HepG2 (cell line): Measurements from ENCODE around the gene CR1. TPM values are rescaled to one million over a fixed set of nuclear protein-coding genes. Genes with fewer than 3 reads are reported as not detected.

ENCODE experiments used
- ATAC-seq: fragments of 200-7000 bp; cut with Tn5 transposase; 3 replicates; pipeline ENCODE4 v1.9.1; 2020; ENCODE audit warnings: mild to moderate bottlenecking, moderate library complexity
- BruUV-seq: library from RNA; stranded (reverse); fragments of 400-500 nt; replicated peaks from 2 replicates; lab custom pipeline; 2021; lab: Mats Ljungman, UMichigan
- CTCF ChIA-PET: fragments of 300-600 bp; formaldehyde crosslinking; extraction: SDS; loops from one replicate; lab custom pipeline; 2021; ENCODE audit warnings: low total read pairs, inconsistent platforms, low intra/inter-chr PET ratio; lab: Yijun Ruan, JAX
- POLR2A ChIA-PET: fragments of 350-600 bp; sonication (Branson Sonifier 250); formaldehyde crosslinking; loops from one replicate; lab custom pipeline; 2020; ENCODE audit warnings: antibody characterized with exemption, inconsistent platforms; lab: Yijun Ruan, JAX
- DNase-seq: peaks from one replicate; pipeline ENCODE4 v3.0.0-alpha.2; 2015; ENCODE audit warnings: low spot score
- FAIRE-seq: peaks from 3 replicates; lab custom pipeline; 2011; peaks lifted over from hg19 to GRCh38; lab: Jason Lieb, UNC
- H2AFZ ChIP-seq: one replicate; pipeline ENCODE4 v1.6.1; 2011; ENCODE audit warnings: low read length, inconsistent platforms
- H3K27ac ChIP-seq: fragments of 300-600 bp; 3 replicates; pipeline ENCODE4 v1.8.0; 2011; ENCODE audit warnings: mixed run types, mild to moderate bottlenecking, mixed read lengths, low read length, inconsistent platforms; ENCODE audit not compliant: insufficient read depth; ENCODE audit errors: extremely low read length
- H3K27me3 ChIP-seq, 2 experiments: fragments of 200-600 bp in 1 of 2; 2 replicates in 1 of 2; 3 replicates in 1 of 2; pipeline versions ENCODE4 v1.6.0 to v1.8.0; 2011; ENCODE audit warnings: low read length in 2 of 2, mild to moderate bottlenecking in 2 of 2, moderate library complexity in 2 of 2, inconsistent platforms in 1 of 2; ENCODE audit not compliant: insufficient read depth in 2 of 2, control insufficient read depth in 1 of 2
- H3K36me3 ChIP-seq, 2 experiments: fragments of 200-600 bp in 1 of 2; replicated peaks in 1 of 2; 2 replicates in 1 of 2; 3 replicates in 1 of 2; pipeline versions ENCODE4 v1.5.1 to v1.8.0; 2011; ENCODE audit warnings: low read length in 2 of 2, inconsistent platforms in 1 of 2; ENCODE audit not compliant: insufficient read depth in 2 of 2, control insufficient read depth in 1 of 2
- H3K4me1 ChIP-seq: 2 replicates; pipeline ENCODE4 v1.5.1; 2012; ENCODE audit warnings: low read length, inconsistent platforms; ENCODE audit not compliant: insufficient read depth
- H3K4me2 ChIP-seq: 2 replicates; pipeline ENCODE4 v1.6.0; 2011; ENCODE audit warnings: low read depth, low read length, inconsistent platforms
- H3K4me3 ChIP-seq, 3 experiments: fragments of 200-600 bp in 1 of 3; sonication (generic), shearing (Covaris generic) in 1 of 3; replicated peaks in 1 of 3; 2 replicates each; pipeline ENCODE4 v1.5.1; 2011 to 2016; ENCODE audit warnings: low read length in 3 of 3, inconsistent platforms in 2 of 3, low read depth in 2 of 3, mild to moderate bottlenecking in 2 of 3, control low read depth in 1 of 3, mixed read lengths in 1 of 3; ENCODE audit not compliant: insufficient read depth in 1 of 3
- H3K79me2 ChIP-seq: one replicate; pipeline ENCODE4 v1.6.1; 2011; ENCODE audit warnings: low read length, inconsistent platforms; ENCODE audit not compliant: insufficient read depth
- H3K9ac ChIP-seq: 2 replicates; pipeline ENCODE4 v1.6.0; 2011; ENCODE audit warnings: mild to moderate bottlenecking, low read depth, low read length, inconsistent platforms; ENCODE audit not compliant: insufficient read depth
- H3K9me3 ChIP-seq: 2 replicates; pipeline ENCODE4 v1.5.1; 2012; ENCODE audit warnings: mild to moderate bottlenecking, low read length
- H4K20me1 ChIP-seq: 2 replicates; pipeline ENCODE4 v1.6.0; 2011; ENCODE audit warnings: inconsistent platforms, mild to moderate bottlenecking, low read length, moderate library complexity; ENCODE audit not compliant: insufficient read depth
- ZIK1 ChIP-seq: sonication (generic); formaldehyde crosslinking; IDR thresholded peaks from 2 replicates; pipeline ENCODE4 v1.5.0; 2020; ENCODE audit warnings: mild to moderate bottlenecking, low read depth, missing genetic modification reagents, borderline replicate concordance
- ZNF607 ChIP-seq: sonication (generic); formaldehyde crosslinking; IDR thresholded peaks from 2 replicates; pipeline ENCODE4 v1.5.1; 2020; ENCODE audit warnings: missing genetic modification reagents, mild to moderate bottlenecking, borderline replicate concordance
- WGBS: methylation state at CpG from one replicate; pipeline ENCODE4 v1.1.6; 2017; ENCODE audit warnings: low lambda C conversion rate; 5-methylcytosine and 5-hydroxymethylcytosine counted together
- in situ Hi-C: cut with HindIII; loops from 2 replicates; pipeline ENCODE4 v1.10.0; 2017; ENCODE audit warnings: low pct_unique_long_range_greater_than_20kb; ENCODE audit not compliant: extremely low pct_ligation_motif_present
- intact Hi-C: fragments of 100-400 bp; cut with micrococcal nuclease; formaldehyde crosslinking; loops from one replicate; pipeline ENCODE4 v1.10.0; 2022; ENCODE audit not compliant: unreplicated experiment
- polyA plus RNA-seq, 8 experiments: library from polyadenylated mRNA; depleted of rRNA in 3 of 8; stranded (reverse) in 7 of 8; unstranded in 1 of 8; fragments of >200 nt; fragmentation: Illumina TruSeq in 4 of 8; extraction: Trizol in 4 of 8; gene quantifications; 2 replicates each; pipeline versions ENCODE4 v1.2.1 to v1.2.3, GENCODE V29; 2011 to 2016; ENCODE audit warnings: low read depth in 4 of 8, missing spikeins in 1 of 8, mixed read lengths in 1 of 8; ENCODE audit not compliant: insufficient read depth in 1 of 8
- total RNA-seq, 5 experiments: library from RNA; depleted of rRNA; stranded (reverse); fragments of >200 nt; fragmentation: Illumina TruSeq; extraction: Trizol; gene quantifications; 2 replicates each; pipeline ENCODE4 v1.2.3, GENCODE V29; 2016; ENCODE audit warnings: low read depth in 1 of 5
- TF ChIP-seq, protein P1 (sequence below): sonication (generic); formaldehyde crosslinking; IDR thresholded peaks from 2 replicates; pipeline ENCODE4 v1.4.0; 2020; ENCODE audit warnings: missing genetic modification reagents
- TF ChIP-seq, protein P2 (sequence below): sonication (generic); formaldehyde crosslinking; IDR thresholded peaks from 2 replicates; pipeline ENCODE4 v1.4.0; 2020; ENCODE audit warnings: low read depth, missing genetic modification reagents

Gene CR1
- total and polyA plus RNA-seq, 2 of the 13 experiments (the other 11 are each of a cell fraction or from before 2014, with no cell fraction given) = not detected

DNA sequence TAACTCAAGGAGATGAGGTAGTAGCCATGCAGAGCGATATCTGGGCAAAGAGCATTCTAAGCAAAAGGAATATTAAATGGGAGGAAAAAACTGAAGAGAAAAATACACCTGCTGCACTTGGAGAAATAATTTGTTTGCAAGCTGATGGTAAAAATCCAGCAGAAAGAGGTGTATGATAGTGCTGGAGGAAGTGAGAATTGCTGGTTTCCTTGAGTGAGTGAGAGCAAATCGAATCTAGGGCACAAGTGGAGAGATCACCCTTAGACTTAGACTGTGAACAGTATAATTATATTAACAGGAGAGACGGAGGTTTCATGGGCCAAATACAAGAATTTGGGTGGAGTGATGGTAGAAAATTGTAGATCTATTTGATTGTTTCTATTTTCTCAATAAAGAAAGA, 2.7 kb upstream of the CR1 start:
- ATAC-seq (no peak), DNase-seq (no peak), FAIRE-seq (no peak)
- TF ChIP-seq, protein P1, sequence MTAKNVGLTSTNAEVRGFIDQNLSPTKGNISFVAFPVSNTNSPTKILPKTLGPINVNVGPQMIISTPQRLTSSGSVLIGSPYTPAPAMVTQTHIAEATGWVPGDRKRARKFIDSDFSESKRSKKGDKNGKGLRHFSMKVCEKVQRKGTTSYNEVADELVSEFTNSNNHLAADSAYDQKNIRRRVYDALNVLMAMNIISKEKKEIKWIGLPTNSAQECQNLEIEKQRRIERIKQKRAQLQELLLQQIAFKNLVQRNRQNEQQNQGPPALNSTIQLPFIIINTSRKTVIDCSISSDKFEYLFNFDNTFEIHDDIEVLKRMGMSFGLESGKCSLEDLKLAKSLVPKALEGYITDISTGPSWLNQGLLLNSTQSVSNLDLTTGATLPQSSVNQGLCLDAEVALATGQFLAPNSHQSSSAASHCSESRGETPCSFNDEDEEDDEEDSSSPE (CRISPR knock-in tag) = no peak
- TF ChIP-seq ZIK1 (CRISPR knock-in tag) = no peak
- TF ChIP-seq, protein P2, sequence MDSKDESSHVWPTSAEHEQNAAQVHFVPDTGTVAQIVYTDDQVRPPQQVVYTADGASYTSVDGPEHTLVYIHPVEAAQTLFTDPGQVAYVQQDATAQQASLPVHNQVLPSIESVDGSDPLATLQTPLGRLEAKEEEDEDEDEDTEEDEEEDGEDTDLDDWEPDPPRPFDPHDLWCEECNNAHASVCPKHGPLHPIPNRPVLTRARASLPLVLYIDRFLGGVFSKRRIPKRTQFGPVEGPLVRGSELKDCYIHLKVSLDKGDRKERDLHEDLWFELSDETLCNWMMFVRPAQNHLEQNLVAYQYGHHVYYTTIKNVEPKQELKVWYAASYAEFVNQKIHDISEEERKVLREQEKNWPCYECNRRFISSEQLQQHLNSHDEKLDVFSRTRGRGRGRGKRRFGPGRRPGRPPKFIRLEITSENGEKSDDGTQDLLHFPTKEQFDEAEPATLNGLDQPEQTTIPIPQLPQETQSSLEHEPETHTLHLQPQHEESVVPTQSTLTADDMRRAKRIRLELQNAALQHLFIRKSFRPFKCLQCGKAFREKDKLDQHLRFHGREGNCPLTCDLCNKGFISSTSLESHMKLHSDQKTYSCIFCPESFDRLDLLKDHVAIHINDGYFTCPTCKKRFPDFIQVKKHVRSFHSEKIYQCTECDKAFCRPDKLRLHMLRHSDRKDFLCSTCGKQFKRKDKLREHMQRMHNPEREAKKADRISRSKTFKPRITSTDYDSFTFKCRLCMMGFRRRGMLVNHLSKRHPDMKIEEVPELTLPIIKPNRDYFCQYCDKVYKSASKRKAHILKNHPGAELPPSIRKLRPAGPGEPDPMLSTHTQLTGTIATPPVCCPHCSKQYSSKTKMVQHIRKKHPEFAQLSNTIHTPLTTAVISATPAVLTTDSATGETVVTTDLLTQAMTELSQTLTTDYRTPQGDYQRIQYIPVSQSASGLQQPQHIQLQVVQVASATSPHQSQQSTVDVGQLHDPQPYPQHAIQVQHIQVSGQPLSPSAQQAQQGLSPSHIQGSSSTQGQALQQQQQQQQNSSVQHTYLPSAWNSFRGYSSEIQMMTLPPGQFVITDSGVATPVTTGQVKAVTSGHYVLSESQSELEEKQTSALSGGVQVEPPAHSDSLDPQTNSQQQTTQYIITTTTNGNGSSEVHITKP = no peak
- TF ChIP-seq ZNF607 (CRISPR knock-in tag) = no peak
- Histone ChIP-seq H3K4me2 (no peak overlapping the region), H3K9me3 (no peaks in the 10 kb centered on the region), H3K27ac (no peak overlapping the region), H3K27me3 (peaks cover 4 to 26% of the 10 kb centered on the region in 2 experiments; a peak in 4 of 5 replicates), H4K20me1 (no peaks in the 10 kb centered on the region), H3K4me1 (no peaks in the 10 kb centered on the region), H2AFZ (no peak overlapping the region), H3K9ac (no peak overlapping the region), H3K4me3 (no peak overlapping the region), H3K36me3 (no peaks in the 10 kb centered on the region), H3K79me2 (no peaks in the 10 kb centered on the region)
- in situ Hi-C loops = no loop called here
- BruUV-seq = no TSS peak
- intact Hi-C loops = no loop called here
- ChIA-PET CTCF (no interaction called here), POLR2A (no interaction called here)
- WGBS = 2% methylated on average over 3 of the region's 3 CpGs
